Effector memory CD8-positive, alpha-beta T cell (primary cell): ENCODE results near the gene CD82.
"Not testable (repeated sequence)": the region's sequence is repeated elsewhere in the genome, so short reads cannot be mapped to it uniquely, and the experiment has no call there.

Experiments
- ATAC-seq: fragments of 150-1000 bp; cut with Tn5 transposase; replicated peaks from 2 replicates; pipeline ENCODE4 v1.10.0; 2021; ENCODE audit warnings: mild to moderate bottlenecking, moderate library complexity
- DNase-seq, 3 experiments: peaks; one replicate each; pipeline ENCODE4 v3.0.0; 2021
- H3K27ac Mint-ChIP-seq, 2 donors: one replicate each; pipeline ENCODE4 v1.8.0; 2022; ENCODE audit warnings: mild to moderate bottlenecking in 2 of 2, mixed read lengths in 2 of 2, moderate library complexity in 2 of 2
- H3K27me3 Mint-ChIP-seq, 2 donors: one replicate each; pipeline ENCODE4 v1.8.0; 2022; ENCODE audit warnings: mixed read lengths in 2 of 2
- H3K36me3 Mint-ChIP-seq: one replicate; pipeline ENCODE4 v1.8.0; 2022; ENCODE audit warnings: mild to moderate bottlenecking, moderate library complexity, mixed read lengths; ENCODE audit not compliant: insufficient read depth
- H3K4me1 Mint-ChIP-seq, 2 donors: one replicate each; pipeline ENCODE4 v1.8.0; 2022; ENCODE audit warnings: low read depth in 2 of 2, mixed read lengths in 2 of 2
- H3K4me3 Mint-ChIP-seq, 2 donors: one replicate each; pipeline ENCODE4 v1.8.0; 2022; ENCODE audit warnings: mild to moderate bottlenecking in 2 of 2, mixed read lengths in 2 of 2, moderate library complexity in 2 of 2
- H3K9me3 Mint-ChIP-seq, 2 donors: one replicate each; pipeline ENCODE4 v1.8.0; 2022; ENCODE audit warnings: mixed read lengths in 2 of 2

Gene CD82

GRCh38 chr11:44539971-44540370 lies 25.5 kb upstream of the CD82 start:
- Mint-ChIP-seq H3K27ac (no peak overlapping the region), H3K9me3 (no peaks in the 10 kb centered on the region), H3K36me3 (no peaks in the 10 kb centered on the region), H3K27me3 (peaks cover 0 to 17% of the 10 kb centered on the region in 2 donors), H3K4me1 (peaks cover 0 to 2% of the 10 kb centered on the region in 2 donors), H3K4me3 (no peak overlapping the region)
- DNase-seq (no peak), ATAC-seq (no peak)

GRCh38 chr11:44540667-44541066 lies 24.8 kb upstream of the CD82 start:
- Mint-ChIP-seq H3K27ac (no peak overlapping the region), H3K4me3 (no peak overlapping the region), H3K4me1 (peaks cover 0 to 2% of the 10 kb centered on the region in 2 donors), H3K27me3 (peaks cover 0 to 12% of the 10 kb centered on the region in 2 donors), H3K36me3 (no peaks in the 10 kb centered on the region), H3K9me3 (no peaks in the 10 kb centered on the region)
- DNase-seq (no peak), ATAC-seq (no peak)

- H3K27ac Mint-ChIP-seq, result no peak overlapping the region
- H3K27me3 Mint-ChIP-seq, result no peaks in the 10 kb centered on the region
- H3K36me3 Mint-ChIP-seq, result no peaks in the 10 kb centered on the region
- ATAC-seq, result peak; percentile 52
- DNase-seq, result no peak
- no peak overlapping the region for H3K4me3 Mint-ChIP-seq
- no peaks in the 10 kb centered on the region for H3K9me3 Mint-ChIP-seq
- peaks cover 0 to 2% of the 10 kb centered on the region in 2 donors for H3K4me1 Mint-ChIP-seq
Observed at GRCh38 chr11:44542372-44542771, 23.1 kb upstream of the CD82 start.

- not testable (repeated sequence) for H3K27ac Mint-ChIP-seq, H3K4me3 Mint-ChIP-seq, ATAC-seq, H3K9me3 Mint-ChIP-seq, H3K4me1 Mint-ChIP-seq, DNase-seq, H3K36me3 Mint-ChIP-seq, H3K27me3 Mint-ChIP-seq
Observed at GRCh38 chr11:44546984-44547383, 18.5 kb upstream of the CD82 start.

- H3K36me3 Mint-ChIP-seq, H3K9me3 Mint-ChIP-seq, ATAC-seq, H3K4me1 Mint-ChIP-seq, H3K27ac Mint-ChIP-seq, DNase-seq, H3K27me3 Mint-ChIP-seq, H3K4me3 Mint-ChIP-seq: not testable (repeated sequence)
Observed at GRCh38 chr11:44547534-44547933, 17.9 kb upstream of the CD82 start.

- Mint-ChIP-seq H3K27me3 (no peaks in the 10 kb centered on the region), H3K4me1 (no peaks in the 10 kb centered on the region), H3K36me3 (no peaks in the 10 kb centered on the region), H3K27ac (no peak overlapping the region), H3K4me3 (no peak overlapping the region), H3K9me3 (no peaks in the 10 kb centered on the region)
- no peak for ATAC-seq
- DNase-seq, result no peak
Observed at GRCh38 chr11:44548032-44548695, 17.3 kb upstream of the CD82 start.

- ATAC-seq, H3K27ac Mint-ChIP-seq, H3K27me3 Mint-ChIP-seq, DNase-seq, H3K36me3 Mint-ChIP-seq, H3K9me3 Mint-ChIP-seq, H3K4me3 Mint-ChIP-seq, H3K4me1 Mint-ChIP-seq: not testable (repeated sequence)
Observed at GRCh38 chr11:44548961-44549749, 16.3 kb upstream of the CD82 start.

GRCh38 chr11:44550123-44550522 lies 15.3 kb upstream of the CD82 start:
- no peaks in the 10 kb centered on the region for H3K4me1 Mint-ChIP-seq
- H3K36me3 Mint-ChIP-seq, result no peaks in the 10 kb centered on the region
- no peak overlapping the region for H3K4me3 Mint-ChIP-seq
- DNase-seq (no peak), ATAC-seq (no peak)
- no peaks in the 10 kb centered on the region for H3K27me3 Mint-ChIP-seq
- H3K27ac Mint-ChIP-seq, result no peak overlapping the region
- no peaks in the 10 kb centered on the region for H3K9me3 Mint-ChIP-seq

GRCh38 chr11:44551456-44552139 lies 13.9 kb upstream of the CD82 start:
- Mint-ChIP-seq H3K9me3 (no peaks in the 10 kb centered on the region), H3K4me3 (no peak overlapping the region), H3K27me3 (no peaks in the 10 kb centered on the region), H3K36me3 (no peaks in the 10 kb centered on the region), H3K27ac (no peak overlapping the region), H3K4me1 (peaks cover 1 to 2% of the 10 kb centered on the region in 2 donors)
- ATAC-seq, result no peak
- DNase-seq, result no peak

- H3K27ac Mint-ChIP-seq, result no peak overlapping the region
- H3K4me1 Mint-ChIP-seq, result peaks cover 14 to 15% of the 10 kb centered on the region in 2 donors
- H3K4me3 Mint-ChIP-seq, result no peak overlapping the region
- DNase-seq, result no peak
- H3K9me3 Mint-ChIP-seq, result no peaks in the 10 kb centered on the region
- no peak for ATAC-seq
- no peaks in the 10 kb centered on the region for H3K27me3 Mint-ChIP-seq
- no peaks in the 10 kb centered on the region for H3K36me3 Mint-ChIP-seq
Observed at GRCh38 chr11:44555031-44555800, 10.2 kb upstream of the CD82 start.

- H3K4me3 Mint-ChIP-seq, result no peak overlapping the region
- no peak overlapping the region for H3K27ac Mint-ChIP-seq
- no peaks in the 10 kb centered on the region for H3K27me3 Mint-ChIP-seq
- ATAC-seq (peak; percentile 82), DNase-seq (peak; percentile 64 to 71 (median 70))
- no peaks in the 10 kb centered on the region for H3K36me3 Mint-ChIP-seq
- H3K4me1 Mint-ChIP-seq, result peaks cover 15 to 17% of the 10 kb centered on the region in 2 donors
- H3K9me3 Mint-ChIP-seq, result no peaks in the 10 kb centered on the region
Observed at GRCh38 chr11:44556735-44557409, 8.6 kb upstream of the CD82 start.

- DNase-seq (no peak), ATAC-seq (no peak)
- Mint-ChIP-seq H3K27me3 (no peaks in the 10 kb centered on the region), H3K4me1 (peaks cover 15 to 17% of the 10 kb centered on the region in 2 donors), H3K36me3 (peaks cover 4% of the 10 kb centered on the region), H3K9me3 (no peaks in the 10 kb centered on the region), H3K27ac (no peak overlapping the region), H3K4me3 (no peak overlapping the region)
Observed at GRCh38 chr11:44557464-44557863, 8.0 kb upstream of the CD82 start.
